Measurements from ENCODE around the gene BMP2K.

GRCh38 chr4:78766026-78766425, 10.1 kb upstream of the BMP2K start:
- TF ChIP-seq CTCF (IDR thresholded peaks at IDR 0.05) (no peak), POLR2A (IDR thresholded peaks at IDR 0.05) (no peak), POLR2AphosphoS5 (IDR thresholded peaks at IDR 0.05) (no peak)
